Measurements from ENCODE around the gene INPP1. TPM values are rescaled to one million over a fixed set of nuclear protein-coding genes. Genes with fewer than 3 reads are reported as not detected.

Gene INPP1
- total and polyA plus RNA-seq, 2 of the 8 experiments (the other 6 are each of a cell fraction or from before 2014, with no cell fraction given): 0.88 to 3.0 TPM

- TF ChIP-seq RNF2 (IDR thresholded peaks at IDR 0.05; ENCODE audit: borderline replicate concordance, low read depth, low read length, missing control alignments, poor library complexity, severe bottlenecking): no peak
- TF ChIP-seq GABPA (IDR thresholded peaks at IDR 0.05; ENCODE audit: borderline replicate concordance, insufficient read depth, low read length): no peak
- no peak for TF ChIP-seq POLR2A (IDR thresholded peaks at IDR 0.05; ENCODE audit: control extremely low read depth in 1 of 2, low read depth in 2 of 2, low read length in 2 of 2)
- no peak for TF ChIP-seq PHF8 (conservative IDR thresholded peaks at IDR 0.05; ENCODE audit: low read depth, low read length)
These were observed 35.4 kb upstream of the INPP1 start (continued) for GRCh38 chr2:190308031-190308430.

Data from H1 (cell line).